VCaP (cell line): ENCODE data around the gene RHBDD1.

Source experiments
- H3K27ac ChIP-seq: fragments of 450-650 bp; 2 replicates; pipeline ENCODE4 v1.5.1; 2017
- TF ChIP-seq, protein P1 (sequence below): fragments of 450-650 bp; conservative IDR thresholded peaks from 2 replicates; pipeline ENCODE4 v1.5.1; 2017; ENCODE audit warnings: mild to moderate bottlenecking, moderate library complexity

Gene RHBDD1, protein sequence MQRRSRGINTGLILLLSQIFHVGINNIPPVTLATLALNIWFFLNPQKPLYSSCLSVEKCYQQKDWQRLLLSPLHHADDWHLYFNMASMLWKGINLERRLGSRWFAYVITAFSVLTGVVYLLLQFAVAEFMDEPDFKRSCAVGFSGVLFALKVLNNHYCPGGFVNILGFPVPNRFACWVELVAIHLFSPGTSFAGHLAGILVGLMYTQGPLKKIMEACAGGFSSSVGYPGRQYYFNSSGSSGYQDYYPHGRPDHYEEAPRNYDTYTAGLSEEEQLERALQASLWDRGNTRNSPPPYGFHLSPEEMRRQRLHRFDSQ

DNA sequence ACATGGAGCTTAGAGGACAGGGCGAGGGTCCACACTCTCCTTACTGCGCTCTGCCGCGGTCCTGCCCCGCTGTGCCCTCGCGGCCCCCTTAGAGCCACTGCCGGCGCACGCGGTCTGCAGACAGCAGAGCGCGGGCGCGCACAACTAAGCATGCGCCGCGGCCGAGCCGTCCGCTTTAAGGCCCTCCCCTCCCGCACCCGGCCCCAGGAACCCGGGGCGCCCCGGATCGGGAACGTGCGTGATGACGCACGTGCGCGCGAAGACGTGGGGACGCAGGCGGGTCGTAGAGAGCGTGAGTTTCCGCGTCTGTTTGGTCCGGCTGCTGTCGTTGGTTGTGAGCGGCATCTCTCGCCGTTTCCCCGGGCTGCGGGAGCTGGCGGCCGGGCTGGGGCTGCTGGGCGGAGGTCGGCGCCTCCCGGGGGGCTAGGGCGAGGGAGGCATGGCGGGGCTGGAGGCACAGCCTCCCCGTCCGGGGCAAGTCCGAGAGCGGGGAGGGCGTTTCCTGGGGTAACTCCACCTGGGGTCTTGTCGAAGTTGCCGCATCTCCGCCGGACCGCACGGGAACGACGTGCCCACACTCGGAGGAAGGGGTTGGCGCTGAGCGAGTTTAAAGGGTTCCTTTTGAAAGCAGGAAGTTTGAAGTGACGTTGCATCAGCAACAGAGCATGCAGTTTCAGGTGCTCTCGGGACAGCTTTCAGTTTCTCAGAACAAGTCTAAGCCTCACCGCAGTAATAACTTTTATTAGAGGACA lies at the start of gene RHBDD1:
TSS of gene RHBDD1 (plus strand) at position 259 of the 752 bp plus-strand sequence. CDS start 28,640 bp downstream, outside the sequence.
- TF ChIP-seq, protein P1, sequence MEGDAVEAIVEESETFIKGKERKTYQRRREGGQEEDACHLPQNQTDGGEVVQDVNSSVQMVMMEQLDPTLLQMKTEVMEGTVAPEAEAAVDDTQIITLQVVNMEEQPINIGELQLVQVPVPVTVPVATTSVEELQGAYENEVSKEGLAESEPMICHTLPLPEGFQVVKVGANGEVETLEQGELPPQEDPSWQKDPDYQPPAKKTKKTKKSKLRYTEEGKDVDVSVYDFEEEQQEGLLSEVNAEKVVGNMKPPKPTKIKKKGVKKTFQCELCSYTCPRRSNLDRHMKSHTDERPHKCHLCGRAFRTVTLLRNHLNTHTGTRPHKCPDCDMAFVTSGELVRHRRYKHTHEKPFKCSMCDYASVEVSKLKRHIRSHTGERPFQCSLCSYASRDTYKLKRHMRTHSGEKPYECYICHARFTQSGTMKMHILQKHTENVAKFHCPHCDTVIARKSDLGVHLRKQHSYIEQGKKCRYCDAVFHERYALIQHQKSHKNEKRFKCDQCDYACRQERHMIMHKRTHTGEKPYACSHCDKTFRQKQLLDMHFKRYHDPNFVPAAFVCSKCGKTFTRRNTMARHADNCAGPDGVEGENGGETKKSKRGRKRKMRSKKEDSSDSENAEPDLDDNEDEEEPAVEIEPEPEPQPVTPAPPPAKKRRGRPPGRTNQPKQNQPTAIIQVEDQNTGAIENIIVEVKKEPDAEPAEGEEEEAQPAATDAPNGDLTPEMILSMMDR: no peak
- H3K27ac ChIP-seq: peak within 1 kb of the TSS; percentile 94

DNA sequence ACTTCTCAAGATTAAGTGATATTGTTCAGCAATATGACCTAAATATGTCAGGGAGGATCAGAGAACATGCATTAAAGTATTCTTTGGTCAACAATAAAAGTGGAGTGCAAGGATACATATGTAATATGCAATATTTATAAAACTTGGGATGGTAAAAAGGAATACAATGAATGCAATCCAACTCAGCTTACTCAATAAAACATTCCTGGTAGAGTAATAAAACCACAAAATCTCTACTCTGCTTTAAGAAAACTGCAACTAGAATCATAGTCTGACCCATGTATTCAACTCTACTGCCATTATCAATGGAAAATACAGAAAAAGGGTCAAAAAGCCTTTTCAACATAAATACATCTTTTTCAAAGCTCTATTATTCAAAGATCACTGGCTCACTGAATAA lies 47.8 kb upstream of the RHBDD1 start:
- H3K27ac ChIP-seq: no peak overlapping the region
- TF ChIP-seq, protein P1: no peak

DNA sequence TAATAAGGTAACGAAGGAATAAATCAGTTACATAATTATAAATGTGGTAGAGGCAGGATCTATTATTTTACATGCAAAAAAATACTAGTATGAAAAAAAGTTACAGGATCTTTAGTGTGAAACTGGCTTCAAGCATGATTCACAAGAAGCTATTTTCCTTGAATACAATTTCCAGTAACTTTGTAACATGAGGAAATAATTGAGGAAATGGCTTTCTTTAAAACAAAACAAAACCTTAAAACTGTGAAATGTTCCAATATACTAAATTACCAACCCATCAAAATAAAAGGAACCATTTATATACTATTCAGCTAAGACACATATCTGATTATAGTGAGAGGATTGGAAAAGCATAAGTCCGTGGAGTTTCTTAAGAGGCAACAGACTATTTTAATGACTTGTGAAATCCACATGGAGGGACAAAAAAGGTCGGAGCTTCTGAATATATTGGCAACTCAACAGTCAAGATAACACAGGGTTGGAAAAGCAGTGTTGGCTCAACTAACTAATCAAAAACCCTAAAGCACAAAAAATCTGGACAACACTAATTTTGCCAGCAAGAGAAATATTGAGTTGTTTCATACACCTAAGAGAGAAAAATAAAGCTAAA lies 46.9 kb upstream of the RHBDD1 start:
- TF ChIP-seq, protein P1: no peak

DNA sequence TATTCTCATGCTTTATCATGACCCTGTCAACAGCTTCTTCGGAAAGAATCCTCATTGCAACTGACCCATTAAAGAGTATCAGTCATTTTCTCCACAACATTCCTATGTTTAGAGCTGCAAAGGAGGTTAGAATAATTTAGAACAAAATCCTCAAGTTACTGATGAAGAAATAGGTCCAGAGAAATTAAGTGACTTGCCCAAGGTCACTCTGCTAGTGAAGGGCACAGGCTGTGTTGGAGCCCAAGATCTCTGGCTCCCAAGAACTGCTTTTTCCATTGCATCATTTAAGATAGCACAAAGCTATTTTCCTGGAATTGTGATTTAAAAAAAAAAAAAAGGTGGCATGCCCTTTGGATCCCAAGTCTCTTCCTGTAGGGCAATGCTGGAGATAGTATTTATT lies 45.8 kb upstream of the RHBDD1 start:
- no peak overlapping the region for H3K27ac ChIP-seq
- TF ChIP-seq, protein P1: no peak

More for the DNA sequence above, 46.9 kb upstream of the RHBDD1 start:
- no peak overlapping the region for H3K27ac ChIP-seq

DNA sequence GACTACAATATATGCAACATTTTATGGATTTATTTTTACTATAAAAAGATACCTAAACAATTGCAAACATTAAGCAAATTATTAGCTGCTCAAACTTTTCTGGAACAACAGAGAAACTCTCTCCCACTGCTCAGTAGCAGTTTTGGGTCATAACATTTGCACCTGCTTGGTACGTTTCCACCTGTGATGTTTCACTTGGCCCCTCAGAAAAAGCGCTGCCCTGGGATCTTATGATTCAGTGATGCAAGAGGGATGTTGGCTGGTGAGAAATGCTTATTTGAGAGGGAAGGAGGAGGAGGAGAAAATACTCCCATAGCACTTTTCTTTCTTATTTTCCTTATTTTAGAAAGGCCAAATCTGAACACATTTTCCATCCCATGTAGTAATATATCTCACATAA lies 45.4 kb upstream of the RHBDD1 start:
- TF ChIP-seq, protein P1: no peak
- H3K27ac ChIP-seq: peak overlapping the region; percentile 91; the same call in 1 of the 2 replicates

DNA sequence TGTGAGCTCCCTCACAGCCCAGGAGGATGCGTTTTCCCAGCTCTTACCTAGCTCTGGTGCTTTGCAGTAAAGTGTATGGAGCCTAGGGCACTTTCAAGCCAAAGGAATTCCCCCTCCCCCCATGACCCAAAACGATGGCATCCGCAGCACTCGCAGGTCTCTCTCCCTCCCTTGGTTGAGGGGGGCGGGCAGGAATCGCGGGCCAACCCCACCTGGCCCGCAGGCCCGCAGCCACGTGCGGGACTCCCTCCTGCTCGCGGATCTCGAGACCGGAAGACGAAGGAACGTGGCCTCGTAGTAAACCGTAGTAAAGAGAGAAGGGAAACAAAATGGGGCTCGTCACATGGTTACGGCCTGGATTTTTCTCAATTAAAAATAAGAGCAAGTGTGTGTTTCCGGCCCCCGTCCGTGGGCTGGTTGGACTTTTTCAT lies 44.8 kb upstream of the RHBDD1 start:
- peak overlapping the region; percentile 91 for H3K27ac ChIP-seq
- TF ChIP-seq, protein P1: no peak

DNA sequence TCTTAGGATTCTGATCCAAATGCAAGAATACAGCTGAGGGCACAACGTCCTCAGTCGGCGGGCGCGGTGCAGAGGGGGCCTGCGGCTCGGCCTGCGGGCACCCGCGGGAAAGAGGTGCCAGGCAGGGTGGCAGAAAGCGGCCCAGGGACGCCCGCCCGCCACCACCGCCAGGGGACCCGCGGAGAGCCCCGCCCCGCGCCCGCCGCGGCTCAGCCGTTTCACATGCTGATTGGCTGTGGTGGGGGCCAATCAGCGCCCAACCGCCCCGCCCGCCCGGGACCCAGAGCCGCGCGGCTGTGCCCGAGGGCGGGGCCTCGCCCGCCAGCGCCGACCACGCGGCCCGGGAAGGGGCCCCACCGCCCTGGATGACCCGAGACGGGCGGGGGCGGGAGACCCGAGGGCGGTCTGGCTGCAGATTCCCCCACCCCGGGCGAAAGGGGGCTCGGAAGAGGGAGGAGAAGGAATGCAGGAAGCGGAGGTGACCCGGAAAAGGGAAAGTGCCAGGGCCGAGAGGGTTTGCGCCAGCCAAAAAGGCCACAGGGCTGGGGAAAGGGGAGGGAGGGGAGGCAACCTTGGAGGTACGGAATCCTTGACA lies 44.3 kb upstream of the RHBDD1 start:
- H3K27ac ChIP-seq: peak overlapping the region; percentile 91

More for the DNA sequence above, 44.3 kb upstream of the RHBDD1 start:
- TF ChIP-seq, protein P1: peak; percentile 53
